Measurements from ENCODE around the gene SCAMP5.

SCAMP5 gene

DNA sequence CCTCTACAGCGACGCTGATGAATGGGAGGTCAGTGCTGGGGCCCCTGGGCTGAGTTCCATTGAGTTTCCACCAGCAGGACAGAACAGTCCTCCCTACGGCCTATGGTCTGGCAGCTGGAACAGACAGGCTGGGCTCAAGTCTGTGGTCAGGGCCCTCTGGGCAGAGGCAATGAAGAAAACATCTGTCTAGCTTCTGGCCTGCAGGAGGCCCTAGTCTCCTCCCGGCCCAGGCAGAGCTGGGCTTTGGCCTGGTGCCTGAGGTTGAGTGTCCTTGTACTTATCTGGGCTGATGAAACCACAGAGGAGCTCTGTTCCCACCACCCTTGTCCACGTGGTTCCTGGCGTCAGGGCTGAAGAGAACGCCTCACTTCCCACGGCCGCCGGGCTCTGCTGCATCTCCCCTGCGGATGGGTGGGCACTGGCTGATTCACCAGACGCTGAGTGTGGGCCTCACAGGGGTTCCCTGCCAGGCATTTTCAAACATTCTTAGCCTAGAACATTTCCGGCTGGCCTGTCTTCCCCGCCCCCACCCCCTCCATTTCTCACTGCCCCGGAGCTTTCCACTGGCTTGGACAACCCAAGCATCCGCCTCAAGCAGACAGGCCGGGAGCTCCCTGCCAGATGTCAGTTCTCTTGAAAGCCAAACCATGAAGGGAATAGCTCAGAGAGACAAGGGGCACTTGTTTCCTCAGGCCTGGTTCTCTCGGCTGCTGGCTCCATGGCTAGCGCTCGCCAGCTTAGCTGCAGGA, 48.3 kb downstream of the SCAMP5 start:
- Histone ChIP-seq H3K9me3 (ENCODE audit: control insufficient read depth, insufficient read depth, low read length) (no peaks in the 10 kb centered on the region), H3K4me1 (ENCODE audit: control insufficient read depth, insufficient read depth, low read length) (peaks cover 5% of the 10 kb centered on the region; the same call in 1 of the 2 replicates), H3K4me3 (ENCODE audit: low read length) (no peak overlapping the region), H3K27me3 (ENCODE audit: control insufficient read depth, insufficient read depth, low read length) (no peaks in the 10 kb centered on the region), H3K36me3 (ENCODE audit: control insufficient read depth, insufficient read depth, low read length) (0 out of 2 replicates have a peak, but pooled peaks cover 2% of the 10 kb centered on the region), H3K27ac (ENCODE audit: low read length) (no peak overlapping the region)
- DNase-seq (ENCODE audit: low read depth, low spot score): no peak
- WGBS (ENCODE audit: insufficient coverage, insufficient read length): no CpG with 5 or more reads among the region's 20 CpGs

DNA sequence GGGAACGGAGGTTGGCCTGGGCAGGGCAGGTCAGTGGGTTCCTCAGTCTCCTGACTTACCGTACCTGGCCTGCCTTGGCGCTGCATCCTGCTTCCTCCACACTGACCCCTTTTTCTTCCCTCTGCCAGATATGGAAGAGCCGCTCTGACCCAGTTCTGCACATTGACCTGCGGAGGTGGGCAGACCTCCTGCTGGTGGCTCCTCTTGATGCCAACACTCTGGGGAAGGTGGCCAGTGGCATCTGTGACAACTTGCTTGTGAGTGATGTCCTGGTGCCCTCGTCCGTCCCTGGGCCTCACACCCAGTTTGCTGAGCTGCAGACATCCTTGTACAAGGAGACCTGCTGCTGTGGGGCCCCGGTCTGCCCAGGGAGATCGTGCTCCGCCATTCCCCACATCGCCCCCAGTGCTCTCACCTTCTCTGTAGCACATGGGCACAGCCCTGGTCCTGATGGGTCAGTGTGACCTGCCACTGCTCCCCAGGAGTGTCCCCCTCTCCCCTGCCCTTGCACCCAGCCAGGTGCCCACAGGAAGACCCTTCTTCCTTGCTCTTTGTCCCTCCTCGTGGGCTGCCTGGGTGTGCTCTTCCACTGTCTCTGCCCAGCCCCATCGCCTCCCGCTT, 49.0 kb downstream of the SCAMP5 start:
- peaks cover 5% of the 10 kb centered on the region; the same call in 1 of the 2 replicates for H3K4me1 ChIP-seq (ENCODE audit: control insufficient read depth, insufficient read depth, low read length)
- DNase-seq (ENCODE audit: low read depth, low spot score): no peak
- H3K4me3 ChIP-seq (ENCODE audit: low read length): no peak overlapping the region
- no CpG with 5 or more reads among the region's 14 CpGs for WGBS (ENCODE audit: insufficient coverage, insufficient read length)
- H3K9me3 ChIP-seq (ENCODE audit: control insufficient read depth, insufficient read depth, low read length): no peaks in the 10 kb centered on the region
- H3K27me3 ChIP-seq (ENCODE audit: control insufficient read depth, insufficient read depth, low read length): no peaks in the 10 kb centered on the region
- no peak overlapping the region for H3K27ac ChIP-seq (ENCODE audit: low read length)
- H3K36me3 ChIP-seq (ENCODE audit: control insufficient read depth, insufficient read depth, low read length): 0 out of 2 replicates have a peak, but pooled peaks cover 2% of the 10 kb centered on the region

DNA sequence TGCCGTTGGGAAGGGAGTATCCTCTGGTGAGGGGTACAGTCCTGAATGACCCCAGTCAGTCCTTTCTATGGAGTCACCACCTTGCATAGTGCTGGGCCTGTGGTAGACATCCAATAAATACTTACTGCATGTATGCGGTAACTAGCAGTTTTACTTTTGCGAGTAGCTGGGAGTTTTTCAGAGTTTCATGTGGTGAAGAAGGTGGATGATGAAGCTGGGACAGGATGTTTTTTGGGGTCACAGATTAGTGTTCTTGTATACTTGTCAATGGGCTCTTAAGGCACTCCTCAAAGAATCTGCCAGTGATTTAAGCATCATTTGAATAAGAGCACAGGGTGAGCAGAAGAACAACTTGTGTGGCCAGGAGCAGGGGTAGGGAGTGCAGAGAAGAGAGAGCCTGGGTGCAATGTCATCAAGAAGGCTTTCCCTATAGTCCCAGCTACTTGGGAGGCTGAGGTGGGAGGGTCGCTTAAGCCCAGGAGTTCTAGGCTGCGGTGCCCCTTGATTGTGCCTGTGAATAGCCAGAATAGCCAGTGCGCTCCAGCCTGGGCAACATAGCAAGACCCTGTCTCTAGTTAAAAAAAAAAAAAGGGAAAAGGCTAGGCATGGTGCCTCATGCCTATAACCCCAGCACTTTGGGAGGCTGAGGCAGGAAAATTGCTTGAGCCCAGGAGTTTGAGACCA, 50.1 kb downstream of the SCAMP5 start:
- Histone ChIP-seq H3K27ac (ENCODE audit: low read length) (no peak overlapping the region), H3K4me1 (ENCODE audit: control insufficient read depth, insufficient read depth, low read length) (peaks cover 5% of the 10 kb centered on the region; the same call in 1 of the 2 replicates), H3K27me3 (ENCODE audit: control insufficient read depth, insufficient read depth, low read length) (no peaks in the 10 kb centered on the region), H3K36me3 (ENCODE audit: control insufficient read depth, insufficient read depth, low read length) (0 out of 2 replicates have a peak, but pooled peaks cover 2% of the 10 kb centered on the region), H3K4me3 (ENCODE audit: low read length) (no peak overlapping the region), H3K9me3 (ENCODE audit: control insufficient read depth, insufficient read depth, low read length) (no peaks in the 10 kb centered on the region)
- WGBS (ENCODE audit: insufficient coverage, insufficient read length): no CpG with 5 or more reads among the region's 6 CpGs
- no peak for DNase-seq (ENCODE audit: low read depth, low spot score)

DNA sequence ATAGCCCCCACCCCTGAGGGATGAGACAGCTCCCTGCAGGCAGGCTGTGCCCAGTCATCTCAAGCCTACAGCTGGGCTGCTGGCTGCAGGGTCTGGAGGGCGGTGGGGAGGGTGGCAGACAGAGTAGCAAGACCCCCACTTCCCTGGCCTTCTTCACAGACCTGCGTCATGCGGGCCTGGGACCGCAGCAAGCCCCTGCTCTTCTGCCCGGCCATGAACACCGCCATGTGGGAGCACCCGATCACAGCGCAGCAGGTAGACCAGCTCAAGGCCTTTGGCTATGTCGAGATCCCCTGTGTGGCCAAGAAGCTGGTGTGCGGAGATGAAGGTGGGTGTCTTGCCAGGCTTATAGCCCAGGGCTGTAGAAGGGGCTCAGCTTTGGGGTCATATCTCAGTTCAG, 53.0 kb downstream of the SCAMP5 start:
- Histone ChIP-seq H3K4me1 (ENCODE audit: control insufficient read depth, insufficient read depth, low read length) (peaks cover 5% of the 10 kb centered on the region; the same call in 1 of the 2 replicates), H3K9me3 (ENCODE audit: control insufficient read depth, insufficient read depth, low read length) (no peaks in the 10 kb centered on the region), H3K36me3 (ENCODE audit: control insufficient read depth, insufficient read depth, low read length) (0 out of 2 replicates have a peak, but pooled peaks cover 2% of the 10 kb centered on the region), H3K4me3 (ENCODE audit: low read length) (no peak overlapping the region), H3K27me3 (ENCODE audit: control insufficient read depth, insufficient read depth, low read length) (no peaks in the 10 kb centered on the region), H3K27ac (ENCODE audit: low read length) (no peak overlapping the region)
- DNase-seq (ENCODE audit: low read depth, low spot score): no peak
- no CpG with 5 or more reads among the region's 10 CpGs for WGBS (ENCODE audit: insufficient coverage, insufficient read length)

DNA sequence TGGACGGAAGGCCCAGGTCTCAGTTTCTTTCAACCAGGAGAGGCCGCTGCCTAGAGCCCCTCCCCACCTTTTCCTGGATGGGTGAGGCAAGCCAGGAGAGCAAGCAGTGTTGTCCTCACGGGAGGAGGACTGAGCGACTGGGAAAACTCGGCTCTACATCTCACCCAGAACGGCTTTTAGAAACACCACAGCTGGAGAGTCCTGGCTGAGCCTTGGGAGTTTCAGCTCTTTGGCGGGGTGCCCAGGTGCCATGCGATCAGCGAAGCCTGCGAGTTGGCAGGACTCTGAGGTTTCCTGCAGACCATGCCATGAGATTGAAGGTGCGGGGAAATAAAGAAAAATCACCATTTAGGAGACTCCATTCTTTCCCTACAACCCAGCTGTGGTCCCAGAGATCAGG, 54.0 kb downstream of the SCAMP5 start:
- Histone ChIP-seq H3K4me3 (ENCODE audit: low read length) (no peak overlapping the region), H3K27me3 (ENCODE audit: control insufficient read depth, insufficient read depth, low read length) (no peaks in the 10 kb centered on the region), H3K36me3 (ENCODE audit: control insufficient read depth, insufficient read depth, low read length) (0 out of 2 replicates have a peak, but pooled peaks cover 2% of the 10 kb centered on the region), H3K9me3 (ENCODE audit: control insufficient read depth, insufficient read depth, low read length) (no peaks in the 10 kb centered on the region), H3K4me1 (ENCODE audit: control insufficient read depth, insufficient read depth, low read length) (peaks cover 5% of the 10 kb centered on the region; the same call in 1 of the 2 replicates), H3K27ac (ENCODE audit: low read length) (no peak overlapping the region)
- DNase-seq (ENCODE audit: low read depth, low spot score): no peak
- no CpG with 5 or more reads among the region's 11 CpGs for WGBS (ENCODE audit: insufficient coverage, insufficient read length)

DNA sequence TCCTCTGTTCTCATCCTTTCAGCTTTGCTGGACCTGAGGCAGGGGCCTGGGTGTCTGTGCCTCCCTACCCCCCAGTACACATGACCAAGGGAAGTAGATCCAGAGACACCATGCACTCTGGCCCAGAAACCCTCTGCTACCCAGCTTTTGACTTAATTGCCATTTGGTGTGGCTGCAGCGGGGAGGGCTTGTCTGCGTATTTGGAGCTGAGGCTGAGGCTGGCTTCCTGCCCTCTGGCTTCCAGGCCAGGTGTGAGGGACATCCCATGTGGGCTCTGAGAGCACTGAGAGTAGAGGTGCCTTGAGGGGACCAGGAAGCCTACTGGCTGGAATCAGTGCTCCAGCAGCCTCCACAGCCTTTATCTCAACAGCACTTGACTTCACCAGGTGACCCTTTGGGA, 54.9 kb downstream of the SCAMP5 start:
- Histone ChIP-seq H3K4me1 (ENCODE audit: control insufficient read depth, insufficient read depth, low read length) (peaks cover 5% of the 10 kb centered on the region; the same call in 1 of the 2 replicates), H3K27ac (ENCODE audit: low read length) (no peak overlapping the region), H3K27me3 (ENCODE audit: control insufficient read depth, insufficient read depth, low read length) (no peaks in the 10 kb centered on the region), H3K9me3 (ENCODE audit: control insufficient read depth, insufficient read depth, low read length) (no peaks in the 10 kb centered on the region), H3K4me3 (ENCODE audit: low read length) (no peak overlapping the region), H3K36me3 (ENCODE audit: control insufficient read depth, insufficient read depth, low read length) (0 out of 2 replicates have a peak, but pooled peaks cover 2% of the 10 kb centered on the region)
- no peak for DNase-seq (ENCODE audit: low read depth, low spot score)
- no CpG with 5 or more reads among the region's 2 CpGs for WGBS (ENCODE audit: insufficient coverage, insufficient read length)

DNA sequence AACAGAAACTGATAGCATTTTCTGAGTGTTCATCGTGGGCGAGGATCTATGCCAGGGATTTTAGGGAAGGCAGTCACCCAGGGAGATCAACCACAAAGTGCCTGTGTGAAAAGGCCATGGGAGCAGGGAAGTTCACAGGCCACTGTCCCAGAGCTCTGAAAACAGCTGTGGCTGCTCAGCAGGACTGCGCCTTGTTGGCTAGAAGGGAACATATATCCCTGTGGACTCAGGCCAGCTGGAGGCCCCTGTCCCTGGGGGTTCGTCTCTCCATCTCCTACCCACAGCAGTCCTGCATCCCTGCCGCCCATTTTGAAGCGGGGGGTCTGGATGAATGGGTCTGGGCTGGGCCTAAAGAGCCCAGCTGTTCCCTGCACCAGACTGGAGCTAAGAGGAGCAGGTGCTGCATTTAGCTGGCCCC, 55.8 kb downstream of the SCAMP5 start:
- peaks cover 5% of the 10 kb centered on the region; the same call in 1 of the 2 replicates for H3K4me1 ChIP-seq (ENCODE audit: control insufficient read depth, insufficient read depth, low read length)

DNA sequence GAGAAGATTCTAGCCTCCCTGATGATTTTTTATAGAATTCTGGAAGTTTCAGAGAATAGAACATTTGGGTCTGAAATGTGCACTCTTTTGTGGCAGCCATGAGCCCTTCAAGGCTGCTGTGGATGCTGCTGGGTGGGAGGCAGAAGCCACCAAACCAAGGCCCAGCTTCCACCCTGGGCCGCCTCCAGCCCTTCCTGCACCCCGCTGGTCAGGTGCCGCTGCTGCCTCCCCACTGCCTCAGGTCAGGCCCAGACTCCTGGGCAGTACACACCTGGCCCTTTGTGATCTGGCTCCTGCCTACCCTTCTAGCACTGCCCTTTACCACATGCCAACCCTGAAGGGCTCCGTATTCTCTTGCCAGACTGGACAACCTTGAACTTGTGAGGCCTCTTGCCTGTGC, 56.3 kb downstream of the SCAMP5 start:
- Histone ChIP-seq H3K27me3 (ENCODE audit: control insufficient read depth, insufficient read depth, low read length) (no peaks in the 10 kb centered on the region), H3K4me3 (ENCODE audit: low read length) (no peak overlapping the region), H3K9me3 (ENCODE audit: control insufficient read depth, insufficient read depth, low read length) (no peaks in the 10 kb centered on the region), H3K27ac (ENCODE audit: low read length) (no peak overlapping the region), H3K36me3 (ENCODE audit: control insufficient read depth, insufficient read depth, low read length) (0 out of 2 replicates have a peak, but pooled peaks cover 2% of the 10 kb centered on the region), H3K4me1 (ENCODE audit: control insufficient read depth, insufficient read depth, low read length) (0 out of 2 replicates have a peak, but pooled peaks cover 5% of the 10 kb centered on the region)
- no CpG with 5 or more reads among the region's 4 CpGs for WGBS (ENCODE audit: insufficient coverage, insufficient read length)
- DNase-seq (ENCODE audit: low read depth, low spot score): no peak

More for the DNA sequence above, 55.8 kb downstream of the SCAMP5 start:
- DNase-seq (ENCODE audit: low read depth, low spot score): no peak
- H3K4me3 ChIP-seq (ENCODE audit: low read length): no peak overlapping the region
- no peak overlapping the region for H3K27ac ChIP-seq (ENCODE audit: low read length)
- 0 out of 2 replicates have a peak, but pooled peaks cover 2% of the 10 kb centered on the region for H3K36me3 ChIP-seq (ENCODE audit: control insufficient read depth, insufficient read depth, low read length)
- WGBS (ENCODE audit: insufficient coverage, insufficient read length): no CpG with 5 or more reads among the region's 6 CpGs
- H3K27me3 ChIP-seq (ENCODE audit: control insufficient read depth, insufficient read depth, low read length): no peaks in the 10 kb centered on the region
- H3K9me3 ChIP-seq (ENCODE audit: control insufficient read depth, insufficient read depth, low read length): no peaks in the 10 kb centered on the region

DNA sequence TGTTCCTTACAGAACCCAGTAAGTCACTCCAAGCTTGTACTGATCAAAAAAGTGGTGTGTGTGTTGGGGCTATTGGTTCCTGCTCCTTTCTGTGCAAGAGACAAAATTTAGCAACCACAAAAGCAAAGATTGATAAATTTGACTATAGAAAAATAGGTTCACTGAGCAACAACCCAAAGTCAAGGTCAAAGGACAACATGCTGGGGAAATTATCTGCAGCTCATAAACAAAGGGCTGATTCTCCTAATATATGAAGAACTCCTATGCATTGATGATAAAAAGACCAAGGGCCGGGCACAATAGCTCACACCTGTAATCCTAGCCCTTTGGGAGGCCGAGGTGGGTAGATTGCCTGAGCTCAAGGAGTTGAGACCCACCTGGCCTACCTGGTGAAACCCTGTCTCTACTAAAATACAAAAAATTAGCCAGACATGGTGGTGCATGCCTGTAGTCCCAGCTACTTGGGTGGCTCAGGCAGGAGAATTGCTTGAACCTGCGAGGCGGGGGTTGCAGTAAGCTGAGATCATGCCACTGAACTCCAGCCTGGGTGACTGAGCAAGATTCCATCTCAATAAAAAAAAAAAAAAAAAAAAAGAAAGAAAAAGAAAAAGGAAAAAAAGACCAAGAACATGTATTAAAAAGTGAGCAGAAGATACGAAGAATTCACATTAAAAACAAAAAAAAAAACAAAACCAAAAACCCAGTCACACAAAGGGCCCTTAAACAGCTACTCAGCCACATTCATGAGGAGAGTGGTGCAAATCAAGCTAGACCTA, 57.8 kb downstream of the SCAMP5 start:
- no peak overlapping the region for H3K27ac ChIP-seq (ENCODE audit: low read length)
- WGBS (ENCODE audit: insufficient coverage, insufficient read length): no CpG with 5 or more reads among the region's 5 CpGs

DNA sequence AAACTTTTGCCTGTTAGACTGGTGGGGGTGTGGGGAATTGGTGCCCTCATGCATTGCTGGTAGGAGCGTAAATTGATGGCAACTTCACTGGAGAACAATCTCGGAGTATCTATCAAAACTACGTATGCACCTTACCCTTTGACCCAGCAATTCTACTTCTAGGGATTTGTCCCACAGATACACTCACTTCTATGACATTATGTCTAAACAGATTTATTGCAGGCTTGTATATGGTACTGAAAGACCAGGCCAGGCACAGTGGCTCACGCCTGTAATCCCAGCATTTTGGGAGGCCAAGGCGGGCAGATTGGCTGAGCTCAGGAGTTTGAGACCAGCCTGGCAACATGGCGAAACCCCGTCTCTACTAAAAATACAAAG, 58.4 kb downstream of the SCAMP5 start:
- Histone ChIP-seq H3K4me1 (ENCODE audit: control insufficient read depth, insufficient read depth, low read length) (no peaks in the 10 kb centered on the region), H3K27me3 (ENCODE audit: control insufficient read depth, insufficient read depth, low read length) (no peaks in the 10 kb centered on the region)

More for the DNA sequence above, 57.8 kb downstream of the SCAMP5 start:
- Histone ChIP-seq H3K36me3 (ENCODE audit: control insufficient read depth, insufficient read depth, low read length) (0 out of 2 replicates have a peak, but pooled peaks cover 1% of the 10 kb centered on the region), H3K4me1 (ENCODE audit: control insufficient read depth, insufficient read depth, low read length) (no peaks in the 10 kb centered on the region), H3K27me3 (ENCODE audit: control insufficient read depth, insufficient read depth, low read length) (no peaks in the 10 kb centered on the region), H3K4me3 (ENCODE audit: low read length) (no peak overlapping the region), H3K9me3 (ENCODE audit: control insufficient read depth, insufficient read depth, low read length) (no peaks in the 10 kb centered on the region)
- no peak for DNase-seq (ENCODE audit: low read depth, low spot score)

More for the DNA sequence above, 58.4 kb downstream of the SCAMP5 start:
- H3K36me3 ChIP-seq (ENCODE audit: control insufficient read depth, insufficient read depth, low read length): no peaks in the 10 kb centered on the region
- no peak overlapping the region for H3K4me3 ChIP-seq (ENCODE audit: low read length)
- no peak overlapping the region for H3K27ac ChIP-seq (ENCODE audit: low read length)
- no peaks in the 10 kb centered on the region for H3K9me3 ChIP-seq (ENCODE audit: control insufficient read depth, insufficient read depth, low read length)
- DNase-seq (ENCODE audit: low read depth, low spot score): no peak
- WGBS (ENCODE audit: insufficient coverage, insufficient read length): no CpG with 5 or more reads among the region's 7 CpGs
